Kidney epithelial cell (primary cell): Measurements from ENCODE around the gene AOAH. TPM values are rescaled to one million over a fixed set of nuclear protein-coding genes. Genes with fewer than 3 reads are reported as not detected.

ENCODE experiments used
- DNase-seq: peaks from one replicate; pipeline ENCODE4 v3.0.0-alpha.2; 2010; ENCODE audit warnings: low read depth
- H3K27me3 ChIP-seq: 2 replicates; pipeline ENCODE4 v1.6.0; 2011; ENCODE audit warnings: low read length; ENCODE audit not compliant: control insufficient read depth, insufficient read depth
- H3K36me3 ChIP-seq: 2 replicates; pipeline ENCODE4 v1.5.1; 2011; ENCODE audit warnings: low read length; ENCODE audit not compliant: control insufficient read depth, insufficient read depth
- H3K4me3 ChIP-seq: 2 replicates; pipeline ENCODE4 v1.5.1; 2011; ENCODE audit warnings: low read depth, mild to moderate bottlenecking, control low read depth, low read length
- CTCF ChIP-seq: IDR thresholded peaks from 2 replicates; pipeline ENCODE4 v1.5.1; 2011; ENCODE audit warnings: mild to moderate bottlenecking, moderate library complexity, low read length, control low read depth, inconsistent platforms; ENCODE audit not compliant: insufficient read depth, poor library complexity, severe bottlenecking
- total RNA-seq: library from RNA; depleted of rRNA; stranded (reverse); fragments of >200 nt; gene quantifications from 2 replicates; pipeline ENCODE4 v1.2.3, GENCODE V29; 2015

The AOAH gene
- total RNA-seq, 1 donor from 2014 or later = 4.4 TPM

GRCh38 chr7:36573066-36573465 is 151.2 kb downstream of the AOAH start:
- DNase-seq = no peak

GRCh38 chr7:36571190-36571560 is 153.1 kb downstream of the AOAH start:
- TF ChIP-seq CTCF = no peak
- Histone ChIP-seq H3K27me3 (no peaks in the 10 kb centered on the region), H3K36me3 (no peaks in the 10 kb centered on the region), H3K4me3 (no peak overlapping the region)
- no peak for DNase-seq

More at GRCh38 chr7:36573066-36573465, 151.2 kb downstream of the AOAH start:
- Histone ChIP-seq H3K27me3 (no peaks in the 10 kb centered on the region), H3K4me3 (no peak overlapping the region), H3K36me3 (no peaks in the 10 kb centered on the region)
- no peak for TF ChIP-seq CTCF

- Histone ChIP-seq H3K27me3 (no peaks in the 10 kb centered on the region), H3K4me3 (no peak overlapping the region), H3K36me3 (no peaks in the 10 kb centered on the region)
- TF ChIP-seq CTCF = no peak
- no peak for DNase-seq
Observed at GRCh38 chr7:36570528-36571189, 153.6 kb downstream of the AOAH start.

GRCh38 chr7:36568452-36568849 is 155.8 kb downstream of the AOAH start:
- TF ChIP-seq CTCF = no peak
- DNase-seq = no peak
- Histone ChIP-seq H3K36me3 (no peaks in the 10 kb centered on the region), H3K4me3 (no peak overlapping the region), H3K27me3 (no peaks in the 10 kb centered on the region)

GRCh38 chr7:36567699-36568451 is 156.4 kb downstream of the AOAH start:
- no peaks in the 10 kb centered on the region for H3K36me3 ChIP-seq
- DNase-seq = no peak
- H3K27me3 ChIP-seq = no peaks in the 10 kb centered on the region
- TF ChIP-seq CTCF = no peak
- H3K4me3 ChIP-seq = no peak overlapping the region

- no peak overlapping the region for H3K4me3 ChIP-seq
- H3K27me3 ChIP-seq = no peaks in the 10 kb centered on the region
- no peak for TF ChIP-seq CTCF
- no peaks in the 10 kb centered on the region for H3K36me3 ChIP-seq
- DNase-seq = no peak
Observed at GRCh38 chr7:36565792-36566356, 158.4 kb downstream of the AOAH start.
